ENCODE results near the gene NGFR. TPM values are rescaled to one million over a fixed set of nuclear protein-coding genes. Genes with fewer than 3 reads are reported as not detected.

Gene NGFR
- polyA plus RNA-seq, 4 donors = 0.54 to 22.8 (median 2.8) TPM; not detected in 1

DNA sequence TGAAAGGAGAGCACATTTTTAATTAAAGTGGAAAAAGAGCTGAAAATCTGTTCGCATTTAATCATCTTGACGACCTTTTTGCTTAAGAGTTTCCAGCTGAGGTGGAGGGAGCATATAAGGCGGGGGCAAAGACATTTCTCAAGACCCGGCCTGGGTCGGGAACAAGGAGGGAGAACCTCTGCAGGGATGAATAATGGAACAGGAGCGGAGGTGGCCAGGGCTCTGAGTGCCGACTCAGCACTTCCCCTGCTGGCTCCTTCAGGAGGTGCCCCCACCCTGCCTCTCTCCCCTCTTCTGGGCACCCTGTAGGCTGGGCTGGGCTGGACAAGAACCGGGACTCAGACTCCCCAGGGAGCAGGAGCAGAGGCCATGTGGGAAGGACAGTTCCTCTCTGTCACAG, 7.9 kb upstream of the NGFR start:
- WGBS, 3 donors = 71 to 78% (median 76%) methylated on average over 8 of the region's 8 CpGs
- FAIRE-seq (no peak), DNase-seq (no peak)
- Histone ChIP-seq H3K27ac (ENCODE audit: low read depth in 1 of 3, low read length in 2 of 3) (no peak overlapping the region), H3K27me3 (ENCODE audit: control insufficient read depth in 3 of 3, insufficient read depth in 3 of 3, low read length in 3 of 3) (peaks cover 5 to 69% (median 11%) of the 10 kb centered on the region in 3 donors), H3K4me1 (ENCODE audit: control insufficient read depth in 3 of 3, insufficient read depth in 2 of 3, low read depth in 1 of 3, low read length in 2 of 3) (no peaks in the 10 kb centered on the region), H3K4me3 (ENCODE audit: low read depth in 1 of 3, low read length in 3 of 3) (no peak overlapping the region), H3K9me3 (ENCODE audit: control insufficient read depth in 2 of 2, insufficient read depth in 1 of 2, low read depth in 1 of 2, low read length in 1 of 2) (no peaks in the 10 kb centered on the region), H3K36me3 (ENCODE audit: control insufficient read depth in 3 of 3, insufficient read depth in 2 of 3, low read depth in 1 of 3, low read length in 3 of 3) (no peaks in the 10 kb centered on the region)

- FAIRE-seq = no peak
- Histone ChIP-seq H3K4me1 (ENCODE audit: control insufficient read depth in 3 of 3, insufficient read depth in 2 of 3, low read depth in 1 of 3, low read length in 2 of 3) (no peaks in the 10 kb centered on the region), H3K4me3 (ENCODE audit: low read depth in 1 of 3, low read length in 3 of 3) (no peak overlapping the region), H3K9me3 (ENCODE audit: control insufficient read depth in 2 of 2, insufficient read depth in 1 of 2, low read depth in 1 of 2, low read length in 1 of 2) (no peaks in the 10 kb centered on the region), H3K27me3 (ENCODE audit: control insufficient read depth in 3 of 3, insufficient read depth in 3 of 3, low read length in 3 of 3) (peaks cover 5 to 67% (median 11%) of the 10 kb centered on the region in 3 donors), H3K36me3 (ENCODE audit: control insufficient read depth in 3 of 3, insufficient read depth in 2 of 3, low read depth in 1 of 3, low read length in 3 of 3) (no peaks in the 10 kb centered on the region), H3K27ac (ENCODE audit: low read depth in 1 of 3, low read length in 2 of 3) (no peak overlapping the region)
- 26 to 51% (median 37%) methylated on average over 8 of the region's 8 CpGs for WGBS, 3 donors
- peak in 1 of 2 donors; percentile 6 for DNase-seq
These were observed 6.5 kb upstream of the NGFR start for GRCh38 chr17:49488612-49489011.

- 73 to 87% (median 78%) methylated on average over 4 of the region's 4 CpGs for WGBS, 3 donors
- FAIRE-seq = no peak
- H3K27me3 ChIP-seq (ENCODE audit: control insufficient read depth in 3 of 3, insufficient read depth in 3 of 3, low read length in 3 of 3) = peaks cover 5 to 67% (median 11%) of the 10 kb centered on the region in 3 donors
These were observed 5.7 kb upstream of the NGFR start for GRCh38 chr17:49489348-49489747.

DNA sequence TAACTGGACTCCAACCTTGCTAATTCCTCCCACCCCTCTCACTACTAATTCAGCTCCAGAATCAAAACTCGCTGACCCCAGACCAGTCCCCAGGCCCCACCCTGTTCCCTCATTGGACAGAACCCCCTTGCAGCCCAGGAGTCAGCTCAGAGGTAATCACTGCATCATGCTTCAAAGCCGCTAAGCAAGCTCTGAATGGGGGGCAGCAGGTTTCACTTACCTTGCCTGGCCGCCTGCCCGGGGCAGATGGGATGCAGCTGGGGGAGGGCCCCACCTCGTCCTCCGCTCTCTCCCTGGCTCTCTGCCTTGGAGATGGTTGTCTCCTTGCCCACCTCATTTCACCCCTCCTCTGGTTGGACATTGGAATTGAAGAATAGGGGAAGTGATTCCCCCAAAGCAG, 4.8 kb upstream of the NGFR start:
- no peak overlapping the region for H3K4me3 ChIP-seq (ENCODE audit: low read depth in 1 of 3, low read length in 3 of 3)
- no peak for DNase-seq
- peaks cover 4 to 64% (median 10%) of the 10 kb centered on the region in 3 donors for H3K27me3 ChIP-seq (ENCODE audit: control insufficient read depth in 3 of 3, insufficient read depth in 3 of 3, low read length in 3 of 3)
- no peak for FAIRE-seq
- H3K4me1 ChIP-seq (ENCODE audit: control insufficient read depth in 3 of 3, insufficient read depth in 2 of 3, low read depth in 1 of 3, low read length in 2 of 3) = no peaks in the 10 kb centered on the region
- no peak overlapping the region for H3K27ac ChIP-seq (ENCODE audit: low read depth in 1 of 3, low read length in 2 of 3)
- no peaks in the 10 kb centered on the region for H3K9me3 ChIP-seq (ENCODE audit: control insufficient read depth in 2 of 2, insufficient read depth in 1 of 2, low read depth in 1 of 2, low read length in 1 of 2)
- H3K36me3 ChIP-seq (ENCODE audit: control insufficient read depth in 3 of 3, insufficient read depth in 2 of 3, low read depth in 1 of 3, low read length in 3 of 3) = no peaks in the 10 kb centered on the region
- WGBS, 3 donors = 53 to 71% (median 56%) methylated on average over 6 of the region's 6 CpGs

More at GRCh38 chr17:49489348-49489747, 5.7 kb upstream of the NGFR start:
- Histone ChIP-seq H3K4me3 (ENCODE audit: low read depth in 1 of 3, low read length in 3 of 3) (no peak overlapping the region), H3K9me3 (ENCODE audit: control insufficient read depth in 2 of 2, insufficient read depth in 1 of 2, low read depth in 1 of 2, low read length in 1 of 2) (no peaks in the 10 kb centered on the region), H3K4me1 (ENCODE audit: control insufficient read depth in 3 of 3, insufficient read depth in 2 of 3, low read depth in 1 of 3, low read length in 2 of 3) (no peaks in the 10 kb centered on the region), H3K36me3 (ENCODE audit: control insufficient read depth in 3 of 3, insufficient read depth in 2 of 3, low read depth in 1 of 3, low read length in 3 of 3) (no peaks in the 10 kb centered on the region), H3K27ac (ENCODE audit: low read depth in 1 of 3, low read length in 2 of 3) (no peak overlapping the region)
- DNase-seq = no peak

DNA sequence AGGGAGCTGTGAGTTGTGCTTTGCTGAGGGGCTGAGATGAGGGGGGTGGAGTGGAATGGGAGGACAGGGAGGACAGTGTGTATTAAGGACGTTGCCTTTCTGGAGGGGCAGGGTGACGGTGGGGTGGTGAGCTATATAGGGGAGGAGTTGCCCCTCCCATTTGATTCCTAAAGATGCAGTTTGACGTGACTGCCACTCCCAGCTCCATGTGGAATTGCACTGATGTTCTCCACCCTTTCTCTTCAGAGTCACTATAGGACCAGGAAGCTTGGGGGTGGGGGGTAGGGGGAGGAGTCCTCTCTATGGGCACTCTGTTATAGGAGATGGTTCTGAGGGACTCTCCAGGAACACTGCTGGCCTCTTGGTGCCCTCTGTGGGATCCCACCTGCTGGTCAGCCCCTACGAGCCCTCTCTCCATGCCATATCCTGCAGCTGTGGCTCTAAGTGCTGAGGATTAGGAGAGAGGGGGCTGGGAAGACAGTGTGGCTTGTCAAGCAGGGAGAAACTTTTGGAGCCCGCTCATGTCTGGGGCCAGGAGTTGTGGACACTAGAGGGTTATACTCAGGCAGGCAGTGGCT, 3.8 kb upstream of the NGFR start:
- peaks cover 3 to 64% (median 4%) of the 10 kb centered on the region in 3 donors for H3K27me3 ChIP-seq (ENCODE audit: control insufficient read depth in 3 of 3, insufficient read depth in 3 of 3, low read length in 3 of 3)
- 39 to 51% (median 39%) methylated on average over 5 of the region's 5 CpGs for WGBS, 3 donors
- FAIRE-seq = no peak

DNA sequence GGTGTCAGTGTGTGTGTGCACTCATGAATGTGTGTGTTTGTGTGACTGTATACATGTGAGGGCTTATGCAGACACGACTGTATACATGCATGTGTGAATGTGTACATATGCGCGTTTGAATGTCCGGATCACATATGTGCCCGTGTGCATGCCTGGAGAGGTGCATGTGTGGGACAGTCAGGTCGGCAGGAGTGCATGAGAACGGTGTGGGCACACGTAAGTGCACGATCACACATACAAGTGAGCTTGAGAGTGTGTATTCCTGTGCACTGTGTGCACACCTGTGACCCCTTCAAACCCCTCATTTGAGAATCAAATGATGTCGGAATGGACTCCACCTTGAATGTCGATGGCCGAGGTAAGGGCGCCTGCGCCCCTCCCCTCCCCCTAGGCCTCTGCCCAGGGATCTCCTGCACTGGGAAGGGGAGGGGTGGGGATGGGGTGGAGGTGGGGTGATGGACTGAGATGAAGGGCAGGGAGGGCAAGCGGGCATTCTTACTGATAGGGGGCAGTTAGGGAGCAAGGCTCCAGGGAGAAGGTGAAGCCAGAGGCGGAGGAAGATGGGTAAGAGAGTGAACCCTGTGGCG, 601 bp upstream of the NGFR start:
- DNase-seq = no peak
- no peak for FAIRE-seq
- Histone ChIP-seq H3K27me3 (ENCODE audit: control insufficient read depth in 3 of 3, insufficient read depth in 3 of 3, low read length in 3 of 3) (peaks cover 11 to 83% (median 16%) of the 10 kb centered on the region in 3 donors), H3K27ac (ENCODE audit: low read depth in 1 of 3, low read length in 2 of 3) (no peak overlapping the region), H3K36me3 (ENCODE audit: control insufficient read depth in 3 of 3, insufficient read depth in 2 of 3, low read depth in 1 of 3, low read length in 3 of 3) (no peaks in the 10 kb centered on the region), H3K4me3 (ENCODE audit: low read depth in 1 of 3, low read length in 3 of 3) (peak overlapping the region in 2 of 3 donors; percentile 25 to 44), H3K4me1 (ENCODE audit: control insufficient read depth in 3 of 3, insufficient read depth in 2 of 3, low read depth in 1 of 3, low read length in 2 of 3) (peaks cover 0 to 14% (median 0%) of the 10 kb centered on the region in 3 donors), H3K9me3 (ENCODE audit: control insufficient read depth in 2 of 2, insufficient read depth in 1 of 2, low read depth in 1 of 2, low read length in 1 of 2) (no peaks in the 10 kb centered on the region)
- WGBS, 3 donors = 30 to 44% (median 30%) methylated on average over 16 to 17 of the region's 17 CpGs

More for the DNA sequence above, 3.8 kb upstream of the NGFR start:
- H3K4me3 ChIP-seq (ENCODE audit: low read depth in 1 of 3, low read length in 3 of 3) = no peak overlapping the region
- DNase-seq = no peak
- no peaks in the 10 kb centered on the region for H3K4me1 ChIP-seq (ENCODE audit: control insufficient read depth in 3 of 3, insufficient read depth in 2 of 3, low read depth in 1 of 3, low read length in 2 of 3)
- no peaks in the 10 kb centered on the region for H3K36me3 ChIP-seq (ENCODE audit: control insufficient read depth in 3 of 3, insufficient read depth in 2 of 3, low read depth in 1 of 3, low read length in 3 of 3)
- H3K9me3 ChIP-seq (ENCODE audit: control insufficient read depth in 2 of 2, insufficient read depth in 1 of 2, low read depth in 1 of 2, low read length in 1 of 2) = no peaks in the 10 kb centered on the region
- no peak overlapping the region for H3K27ac ChIP-seq (ENCODE audit: low read depth in 1 of 3, low read length in 2 of 3)

GRCh38 chr17:49495842-49496182, 719 bp downstream of the NGFR start:
- Histone ChIP-seq H3K27ac (ENCODE audit: low read depth in 1 of 3, low read length in 2 of 3) (no peak overlapping the region), H3K36me3 (ENCODE audit: control insufficient read depth in 3 of 3, insufficient read depth in 2 of 3, low read depth in 1 of 3, low read length in 3 of 3) (no peaks in the 10 kb centered on the region), H3K27me3 (ENCODE audit: control insufficient read depth in 3 of 3, insufficient read depth in 3 of 3, low read length in 3 of 3) (peaks cover 11 to 88% (median 22%) of the 10 kb centered on the region in 3 donors), H3K4me1 (ENCODE audit: control insufficient read depth in 3 of 3, insufficient read depth in 2 of 3, low read depth in 1 of 3, low read length in 2 of 3) (peaks cover 0 to 14% (median 0%) of the 10 kb centered on the region in 3 donors), H3K9me3 (ENCODE audit: control insufficient read depth in 2 of 2, insufficient read depth in 1 of 2, low read depth in 1 of 2, low read length in 1 of 2) (no peaks in the 10 kb centered on the region), H3K4me3 (ENCODE audit: low read depth in 1 of 3, low read length in 3 of 3) (peak overlapping the region in 2 of 3 donors; percentile 44)
- 3 to 4% (median 4%) methylated on average over 19 to 22 of the region's 22 CpGs for WGBS, 3 donors
- no peak for DNase-seq
- FAIRE-seq = no peak

DNA sequence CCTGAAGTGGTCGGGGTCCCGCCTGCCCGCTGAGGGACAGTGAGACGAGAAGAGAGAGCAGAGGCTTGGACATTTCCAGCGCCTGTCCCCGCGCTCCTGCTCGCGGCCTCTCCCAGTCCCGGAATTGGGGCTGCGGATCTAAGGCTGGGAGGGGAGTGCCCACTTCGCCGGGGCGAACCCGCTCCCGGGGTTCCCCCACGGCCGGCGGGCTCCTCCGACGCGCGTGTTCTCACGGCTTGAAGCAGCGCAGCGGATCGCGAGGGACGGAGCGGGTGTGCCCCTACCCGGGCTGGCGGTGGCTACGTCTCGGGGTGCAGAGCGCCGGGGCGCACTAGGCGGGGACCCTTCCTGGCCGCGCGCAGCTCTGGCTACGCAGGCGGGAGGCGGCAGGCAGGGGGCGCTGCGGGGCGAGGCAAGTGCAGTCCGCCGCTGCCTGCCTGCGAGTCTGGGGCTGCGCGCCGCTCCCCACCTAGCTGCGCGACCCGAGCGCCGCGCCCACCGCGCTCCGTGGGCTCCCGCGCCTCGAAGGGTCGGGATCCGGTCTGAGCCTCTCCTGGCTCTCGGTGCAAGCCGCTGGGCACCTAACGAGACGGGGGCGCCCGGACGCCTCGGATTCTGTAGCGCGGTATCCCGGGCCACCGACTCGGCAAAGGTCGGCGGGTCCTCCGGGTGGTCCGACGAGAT, 1.2 kb downstream of the NGFR start:
- 1 to 2% (median 1%) methylated on average over 59 to 85 of the region's 85 CpGs for WGBS, 3 donors
- H3K4me1 ChIP-seq (ENCODE audit: control insufficient read depth in 3 of 3, insufficient read depth in 2 of 3, low read depth in 1 of 3, low read length in 2 of 3) = peaks cover 0 to 14% (median 0%) of the 10 kb centered on the region in 3 donors
- peaks cover 11 to 88% (median 26%) of the 10 kb centered on the region in 3 donors for H3K27me3 ChIP-seq (ENCODE audit: control insufficient read depth in 3 of 3, insufficient read depth in 3 of 3, low read length in 3 of 3)
- no peaks in the 10 kb centered on the region for H3K36me3 ChIP-seq (ENCODE audit: control insufficient read depth in 3 of 3, insufficient read depth in 2 of 3, low read depth in 1 of 3, low read length in 3 of 3)
- H3K4me3 ChIP-seq (ENCODE audit: low read depth in 1 of 3, low read length in 3 of 3) = peak overlapping the region in 2 of 3 donors; percentile 29 to 44
- FAIRE-seq = no peak
- H3K27ac ChIP-seq (ENCODE audit: low read depth in 1 of 3, low read length in 2 of 3) = no peak overlapping the region
- DNase-seq = peak; percentile 42 to 82
- no peaks in the 10 kb centered on the region for H3K9me3 ChIP-seq (ENCODE audit: control insufficient read depth in 2 of 2, insufficient read depth in 1 of 2, low read depth in 1 of 2, low read length in 1 of 2)
